Small intestine (tissue), 7 donors: ENCODE data around the gene NDST4. TPM values are rescaled to one million over a fixed set of nuclear protein-coding genes. Genes with fewer than 3 reads are reported as not detected.

Experiments used
- DNase-seq, 2 donors: peaks; one replicate each; pipeline versions ENCODE4 v3.0.0 to v3.0.0-alpha.2; 2013
- FAIRE-seq: peaks from 2 replicates; lab custom pipeline; 2012; peaks lifted over from hg19 to GRCh38; lab: Jason Lieb, UNC
- H3K27ac ChIP-seq, 3 donors: one replicate each; pipeline ENCODE4 v1.5.1; 2013; ENCODE audit warnings: low read length in 2 of 3, mild to moderate bottlenecking in 2 of 3, control low read depth in 1 of 3, inconsistent platforms in 1 of 3, low read depth in 1 of 3, moderate library complexity in 1 of 3
- H3K27me3 ChIP-seq, 3 donors: one replicate each; pipeline ENCODE4 v1.6.1; 2013; ENCODE audit warnings: low read length in 3 of 3, inconsistent platforms in 1 of 3; ENCODE audit not compliant: control insufficient read depth in 3 of 3, insufficient read depth in 3 of 3
- H3K36me3 ChIP-seq, 3 donors: one replicate each; pipeline ENCODE4 v1.6.1; 2013; ENCODE audit warnings: low read length in 3 of 3, inconsistent platforms in 1 of 3, low read depth in 1 of 3, mild to moderate bottlenecking in 1 of 3, moderate library complexity in 1 of 3; ENCODE audit not compliant: control insufficient read depth in 3 of 3, insufficient read depth in 2 of 3
- H3K4me1 ChIP-seq, 3 donors: one replicate each; pipeline ENCODE4 v1.6.1; 2013; ENCODE audit warnings: low read length in 2 of 3, inconsistent platforms in 1 of 3, low read depth in 1 of 3, mild to moderate bottlenecking in 1 of 3, moderate library complexity in 1 of 3; ENCODE audit not compliant: control insufficient read depth in 3 of 3, insufficient read depth in 2 of 3
- H3K4me3 ChIP-seq, 3 donors: one replicate each; pipeline ENCODE4 v1.5.1; 2013; ENCODE audit warnings: low read length in 3 of 3, control low read depth in 1 of 3, inconsistent platforms in 1 of 3, low read depth in 1 of 3, mild to moderate bottlenecking in 1 of 3, moderate library complexity in 1 of 3
- H3K9me3 ChIP-seq, 2 donors: one replicate each; pipeline ENCODE4 v1.6.1; 2013; ENCODE audit warnings: low read depth in 1 of 2, low read length in 1 of 2; ENCODE audit not compliant: control insufficient read depth in 2 of 2, insufficient read depth in 1 of 2
- WGBS, 3 donors: extraction: QIAGEN DNeasy Blood & Tissue Kit; methylation state at CpG; one replicate each; pipeline ENCODE4 v1.1.7; 2013; 5-methylcytosine and 5-hydroxymethylcytosine counted together
- polyA plus RNA-seq, 4 donors: library from polyadenylated mRNA; stranded (reverse) in 3 of 4; unstranded in 1 of 4; fragments of 200-250 nt in 3 of 4; fragments of 120-200 nt in 1 of 4; gene quantifications; one replicate each; pipeline versions ENCODE4 v1.2.1 to v1.2.3, GENCODE V29; 2013
- donor health status: healthy with polysubstance abuse.
- donor health status: control.
- donor health status: control.
- donor health status: Bipolar disorder and iron deficiency.
- donor health status: healthy.

NDST4 gene
- polyA plus RNA-seq, 4 donors, result 0.46 TPM; not detected in 3

- FAIRE-seq, result no peak
- Histone ChIP-seq H3K36me3 (no peaks in the 10 kb centered on the region), H3K4me1 (no peaks in the 10 kb centered on the region), H3K27ac (no peak overlapping the region), H3K4me3 (no peak overlapping the region), H3K9me3 (no peaks in the 10 kb centered on the region), H3K27me3 (no peaks in the 10 kb centered on the region)
- WGBS, 3 donors, result 91 to 94% (median 93%) methylated on average over 1 of the region's 1 CpG
- DNase-seq, result no peak
Observed at GRCh38 chr4:114874321-114874720, 239.1 kb downstream of the NDST4 start.

- H3K36me3 ChIP-seq, result no peaks in the 10 kb centered on the region
- 28 to 45% (median 34%) methylated on average over 1 of the region's 1 CpG for WGBS, 3 donors
- H3K4me3 ChIP-seq, result no peak overlapping the region
- H3K27me3 ChIP-seq, result no peaks in the 10 kb centered on the region
- FAIRE-seq (no peak), DNase-seq (no peak)
- no peak overlapping the region for H3K27ac ChIP-seq
- H3K9me3 ChIP-seq, result no peaks in the 10 kb centered on the region
- no peaks in the 10 kb centered on the region for H3K4me1 ChIP-seq
Observed at GRCh38 chr4:114870987-114871386, 242.4 kb downstream of the NDST4 start.

GRCh38 chr4:114866901-114867670 is 246.3 kb downstream of the NDST4 start:
- H3K27ac ChIP-seq, result no peak overlapping the region
- FAIRE-seq, result no peak

GRCh38 chr4:114864060-114864459 is 249.4 kb downstream of the NDST4 start:
- WGBS, 3 donors, result 66 to 72% (median 67%) methylated on average over 2 of the region's 2 CpGs
- no peak overlapping the region for H3K27ac ChIP-seq
- H3K36me3 ChIP-seq, result no peaks in the 10 kb centered on the region
- no peak for DNase-seq
- no peaks in the 10 kb centered on the region for H3K4me1 ChIP-seq
- no peaks in the 10 kb centered on the region for H3K9me3 ChIP-seq
- no peak overlapping the region for H3K4me3 ChIP-seq
- H3K27me3 ChIP-seq, result no peaks in the 10 kb centered on the region
- no peak for FAIRE-seq

More at GRCh38 chr4:114866901-114867670, 246.3 kb downstream of the NDST4 start:
- Histone ChIP-seq H3K4me1 (no peaks in the 10 kb centered on the region), H3K27me3 (no peaks in the 10 kb centered on the region), H3K4me3 (no peak overlapping the region), H3K36me3 (no peaks in the 10 kb centered on the region), H3K9me3 (no peaks in the 10 kb centered on the region)
- no peak for DNase-seq
- WGBS, 3 donors, result 27 to 41% (median 38%) methylated on average over 2 of the region's 2 CpGs

GRCh38 chr4:114860786-114861185 is 252.6 kb downstream of the NDST4 start:
- DNase-seq (no peak), FAIRE-seq (no peak)
- Histone ChIP-seq H3K27me3 (no peaks in the 10 kb centered on the region), H3K9me3 (no peaks in the 10 kb centered on the region), H3K4me1 (no peaks in the 10 kb centered on the region), H3K36me3 (no peaks in the 10 kb centered on the region), H3K27ac (no peak overlapping the region), H3K4me3 (no peak overlapping the region)
- 15 to 53% (median 18%) methylated on average over 1 of the region's 1 CpG for WGBS, 3 donors

GRCh38 chr4:114857831-114858230 is 255.6 kb downstream of the NDST4 start:
- no peaks in the 10 kb centered on the region for H3K27me3 ChIP-seq
- no peaks in the 10 kb centered on the region for H3K36me3 ChIP-seq
- 42 to 58% (median 51%) methylated on average over 1 of the region's 1 CpG for WGBS, 3 donors
- no peak for DNase-seq
- H3K4me1 ChIP-seq, result no peaks in the 10 kb centered on the region
- no peak overlapping the region for H3K27ac ChIP-seq
- FAIRE-seq, result no peak
- no peaks in the 10 kb centered on the region for H3K9me3 ChIP-seq
- H3K4me3 ChIP-seq, result no peak overlapping the region

- Histone ChIP-seq H3K4me3 (no peak overlapping the region), H3K27me3 (no peaks in the 10 kb centered on the region), H3K4me1 (no peaks in the 10 kb centered on the region), H3K9me3 (no peaks in the 10 kb centered on the region), H3K27ac (no peak overlapping the region), H3K36me3 (no peaks in the 10 kb centered on the region)
- FAIRE-seq (no peak), DNase-seq (no peak)
- 29 to 39% (median 37%) methylated on average over 1 of the region's 1 CpG for WGBS, 3 donors
Observed at GRCh38 chr4:114839986-114840385, 273.4 kb downstream of the NDST4 start.

GRCh38 chr4:114830628-114831027 is 282.8 kb downstream of the NDST4 start:
- DNase-seq, result no peak
- 80 to 85% (median 83%) methylated on average over 2 of the region's 2 CpGs for WGBS, 3 donors
- H3K9me3 ChIP-seq, result no peaks in the 10 kb centered on the region
- no peak for FAIRE-seq
- no peak overlapping the region for H3K4me3 ChIP-seq
- no peaks in the 10 kb centered on the region for H3K36me3 ChIP-seq
- no peak overlapping the region for H3K27ac ChIP-seq
- H3K27me3 ChIP-seq, result no peaks in the 10 kb centered on the region
- no peaks in the 10 kb centered on the region for H3K4me1 ChIP-seq

- no peaks in the 10 kb centered on the region for H3K27me3 ChIP-seq
- no peaks in the 10 kb centered on the region for H3K36me3 ChIP-seq
- no peak for DNase-seq
- H3K4me1 ChIP-seq, result no peaks in the 10 kb centered on the region
- 57 to 67% (median 63%) methylated on average over 5 of the region's 5 CpGs for WGBS, 3 donors
- H3K27ac ChIP-seq, result no peak overlapping the region
- no peak overlapping the region for H3K4me3 ChIP-seq
- no peak for FAIRE-seq
- no peaks in the 10 kb centered on the region for H3K9me3 ChIP-seq
Observed at GRCh38 chr4:114827651-114828050, 285.8 kb downstream of the NDST4 start.
